Retinal pigment epithelial cell (primary cell): ENCODE results near the gene SMAD7.

ENCODE experiments used
- DNase-seq: peaks from one replicate; pipeline ENCODE4 v3.0.0-alpha.2; 2010; ENCODE audit warnings: low read depth
- H3K4me3 ChIP-seq: 2 replicates; pipeline ENCODE4 v1.5.1; 2011; ENCODE audit warnings: mild to moderate bottlenecking, low read length, control low read depth, moderate library complexity
- CTCF ChIP-seq: conservative IDR thresholded peaks from 2 replicates; pipeline ENCODE4 v1.5.1; 2011; ENCODE audit warnings: low read depth, low read length, control low read depth, inconsistent platforms

SMAD7 gene

GRCh38 chr18:48939205-48940097, 11.3 kb downstream of the SMAD7 start:
- peak overlapping the region; percentile 2 for H3K4me3 ChIP-seq
- no peak for TF ChIP-seq CTCF
- no peak for DNase-seq

- H3K4me3 ChIP-seq, result no peak overlapping the region
- no peak for DNase-seq
- TF ChIP-seq CTCF, result no peak
These were observed 11.9 kb downstream of the SMAD7 start for GRCh38 chr18:48938827-48939204.

GRCh38 chr18:48937869-48938750, 12.7 kb downstream of the SMAD7 start:
- no peak for TF ChIP-seq CTCF
- H3K4me3 ChIP-seq, result no peak overlapping the region
- DNase-seq, result no peak

GRCh38 chr18:48935433-48935774, 15.4 kb downstream of the SMAD7 start:
- no peak for TF ChIP-seq CTCF
- H3K4me3 ChIP-seq, result no peak overlapping the region
- DNase-seq, result no peak

- DNase-seq, result no peak
- no peak overlapping the region for H3K4me3 ChIP-seq
- TF ChIP-seq CTCF, result no peak
These were observed 15.9 kb downstream of the SMAD7 start for GRCh38 chr18:48934723-48935432.

- no peak overlapping the region for H3K4me3 ChIP-seq
- no peak for DNase-seq
- no peak for TF ChIP-seq CTCF
These were observed 16.4 kb downstream of the SMAD7 start for GRCh38 chr18:48934415-48934722.
